Inflammatory macrophage (primary cell): Measurements from ENCODE around the gene TBX1.
"Not testable (repeated sequence)": the region's sequence is repeated elsewhere in the genome, so short reads cannot be mapped to it uniquely, and the experiment has no call there.

Experiments
- DNase-seq, 2 donors: peaks; one replicate each; pipeline ENCODE4 v3.0.0-alpha.2; 2020 to 2022

The TBX1 gene

GRCh38 chr22:19785461-19786263 lies 25.1 kb downstream of the TBX1 start:
- DNase-seq: peak in 1 of 2 donors; percentile 0

GRCh38 chr22:19786264-19786585 lies 25.6 kb downstream of the TBX1 start:
- peak in 1 of 2 donors; percentile 0 for DNase-seq

DNA sequence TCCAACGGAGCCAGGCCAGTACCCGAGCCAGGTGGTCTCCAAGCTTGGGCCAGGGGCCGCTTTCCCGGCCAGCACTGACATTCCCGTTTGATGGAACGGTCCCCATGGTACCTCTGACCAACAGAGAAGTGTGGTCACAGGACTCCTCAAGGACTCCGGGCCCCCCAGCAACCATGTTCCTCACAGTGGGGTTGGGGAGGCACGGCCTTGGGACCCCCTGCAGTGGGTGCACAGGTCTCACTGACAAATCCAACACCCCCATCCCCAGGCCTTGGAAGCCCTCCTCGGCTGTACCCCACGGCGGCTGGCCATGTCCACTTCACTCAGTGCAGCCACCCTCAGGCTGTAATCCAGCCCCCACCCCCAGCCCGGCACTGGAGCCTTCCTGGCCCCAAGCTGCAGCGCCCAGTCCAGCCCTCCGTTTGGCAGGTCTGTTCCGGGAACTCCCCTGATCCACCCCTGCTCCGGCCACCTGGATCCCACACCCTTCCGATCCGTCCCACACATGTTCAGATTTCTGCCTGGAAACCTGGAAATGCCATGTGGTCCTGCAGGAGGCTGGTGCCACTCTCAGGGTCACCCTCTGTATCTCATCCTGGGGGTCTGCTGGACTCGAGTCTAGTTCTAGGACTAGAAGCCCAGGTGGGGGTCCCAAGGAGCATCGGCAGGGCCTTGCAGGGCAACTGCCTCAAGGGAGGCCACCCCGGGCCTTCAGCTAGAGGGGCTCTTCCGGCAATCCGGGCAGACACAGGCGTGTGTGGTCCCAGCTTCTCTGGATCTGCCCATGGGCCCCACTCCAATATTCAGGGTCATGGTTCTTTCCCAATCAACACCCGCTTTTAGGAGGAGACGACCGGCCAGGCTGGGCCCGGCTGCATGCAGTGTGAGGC lies 26.6 kb downstream of the TBX1 start:
- peak in 1 of 2 donors; percentile 0 for DNase-seq

DNA sequence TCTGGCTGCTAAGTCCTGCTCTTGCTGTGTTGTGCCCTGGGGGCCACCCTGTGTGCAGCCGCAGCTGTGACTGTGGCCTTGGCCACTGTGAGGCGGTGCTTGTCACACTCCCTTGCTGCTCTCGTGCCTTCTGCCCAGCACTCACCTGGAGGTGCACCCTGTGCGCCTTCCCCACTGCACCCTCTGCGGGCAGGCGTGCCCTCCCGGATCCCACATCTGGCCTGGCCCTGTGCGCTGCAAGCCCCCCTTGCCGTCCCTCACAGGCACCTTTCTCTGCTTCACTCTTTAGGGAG lies 27.2 kb downstream of the TBX1 start:
- no peak for DNase-seq

GRCh38 chr22:19788661-19789225 lies 28.2 kb downstream of the TBX1 start:
- no peak for DNase-seq

- no peak for DNase-seq
These were observed 28.8 kb downstream of the TBX1 start for GRCh38 chr22:19789406-19789805.

GRCh38 chr22:19789828-19790227 lies 29.2 kb downstream of the TBX1 start:
- DNase-seq: no peak

- no peak for DNase-seq
These were observed 30.7 kb downstream of the TBX1 start for GRCh38 chr22:19791243-19791642.

DNA sequence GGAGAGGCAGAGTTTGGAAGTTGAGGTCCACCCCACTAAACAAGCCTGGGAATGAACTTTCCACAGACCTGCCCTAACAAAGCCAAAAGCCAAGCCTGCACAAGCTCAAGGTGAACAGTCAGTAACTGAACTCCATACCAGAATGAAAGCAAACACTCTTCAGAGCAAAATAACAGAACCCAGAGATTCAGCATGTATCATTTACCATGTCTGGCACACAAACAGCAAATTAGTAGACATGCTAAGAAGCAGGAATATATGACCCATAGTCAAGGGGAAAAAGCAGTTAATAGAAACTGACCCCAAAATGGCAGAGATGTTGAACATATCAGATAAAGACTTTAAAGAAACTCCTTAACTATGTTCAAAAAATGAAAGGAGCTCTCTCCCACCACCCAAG lies 31.3 kb downstream of the TBX1 start:
- DNase-seq: no peak

DNA sequence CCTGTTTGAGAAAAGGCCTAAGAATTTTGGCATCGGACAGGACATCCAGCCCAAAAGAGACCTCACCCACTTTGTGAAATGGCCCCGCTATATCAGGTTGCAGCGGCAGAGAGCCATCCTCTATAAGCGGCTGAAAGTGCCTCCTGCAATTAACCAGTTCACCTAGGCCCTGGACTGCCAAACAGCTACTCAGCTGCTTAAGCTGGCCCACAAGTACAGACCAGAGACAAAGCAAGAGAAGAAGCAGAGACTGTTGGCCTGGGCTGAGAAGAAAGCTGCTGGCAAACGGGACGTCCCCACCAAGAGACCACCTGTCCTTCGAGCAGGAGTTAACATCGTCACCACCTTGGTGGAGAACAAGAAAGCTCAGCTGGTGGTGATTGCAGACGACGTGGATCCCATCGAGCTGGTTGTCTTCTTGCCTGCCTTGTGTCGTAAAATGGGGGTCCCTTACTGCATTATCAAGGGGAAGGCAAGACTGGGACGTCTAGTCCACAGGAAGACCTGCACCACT lies 31.9 kb downstream of the TBX1 start:
- DNase-seq: not testable (repeated sequence)

GRCh38 chr22:19793161-19793560 lies 32.6 kb downstream of the TBX1 start:
- no peak for DNase-seq

DNA sequence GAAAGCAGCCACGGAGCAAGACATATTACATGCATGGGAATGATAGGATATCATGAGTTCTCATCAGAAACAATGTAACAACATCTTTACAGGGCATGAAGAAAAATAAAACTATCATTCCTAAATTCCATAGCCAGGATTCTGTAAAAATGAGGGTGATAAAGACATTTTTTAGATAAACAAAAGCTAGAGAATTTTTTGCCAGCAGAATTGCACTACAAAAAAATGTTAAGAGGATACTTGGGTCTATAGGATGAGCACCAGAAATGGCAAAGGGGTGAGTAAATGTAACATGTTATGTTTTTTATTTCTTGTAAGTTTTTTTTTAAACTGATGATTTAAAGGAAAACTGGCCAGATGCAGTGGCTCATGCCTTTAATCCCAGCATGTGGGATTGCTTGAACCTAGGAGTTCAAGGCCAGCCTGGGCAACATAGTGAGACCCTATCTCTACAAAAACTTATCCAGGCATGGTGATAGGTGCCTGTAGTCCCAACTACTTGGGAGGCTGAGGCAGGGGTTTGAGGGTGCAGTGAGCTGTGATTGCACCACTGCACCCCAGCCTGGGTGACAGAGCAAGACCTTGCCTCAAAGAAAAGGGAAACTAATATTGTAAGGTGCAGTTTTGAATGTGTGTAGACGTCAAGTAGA lies 33.2 kb downstream of the TBX1 start:
- DNase-seq: no peak

GRCh38 chr22:19795617-19796008 lies 35.0 kb downstream of the TBX1 start:
- no peak for DNase-seq

GRCh38 chr22:19796160-19796559 lies 35.6 kb downstream of the TBX1 start:
- DNase-seq: no peak

DNA sequence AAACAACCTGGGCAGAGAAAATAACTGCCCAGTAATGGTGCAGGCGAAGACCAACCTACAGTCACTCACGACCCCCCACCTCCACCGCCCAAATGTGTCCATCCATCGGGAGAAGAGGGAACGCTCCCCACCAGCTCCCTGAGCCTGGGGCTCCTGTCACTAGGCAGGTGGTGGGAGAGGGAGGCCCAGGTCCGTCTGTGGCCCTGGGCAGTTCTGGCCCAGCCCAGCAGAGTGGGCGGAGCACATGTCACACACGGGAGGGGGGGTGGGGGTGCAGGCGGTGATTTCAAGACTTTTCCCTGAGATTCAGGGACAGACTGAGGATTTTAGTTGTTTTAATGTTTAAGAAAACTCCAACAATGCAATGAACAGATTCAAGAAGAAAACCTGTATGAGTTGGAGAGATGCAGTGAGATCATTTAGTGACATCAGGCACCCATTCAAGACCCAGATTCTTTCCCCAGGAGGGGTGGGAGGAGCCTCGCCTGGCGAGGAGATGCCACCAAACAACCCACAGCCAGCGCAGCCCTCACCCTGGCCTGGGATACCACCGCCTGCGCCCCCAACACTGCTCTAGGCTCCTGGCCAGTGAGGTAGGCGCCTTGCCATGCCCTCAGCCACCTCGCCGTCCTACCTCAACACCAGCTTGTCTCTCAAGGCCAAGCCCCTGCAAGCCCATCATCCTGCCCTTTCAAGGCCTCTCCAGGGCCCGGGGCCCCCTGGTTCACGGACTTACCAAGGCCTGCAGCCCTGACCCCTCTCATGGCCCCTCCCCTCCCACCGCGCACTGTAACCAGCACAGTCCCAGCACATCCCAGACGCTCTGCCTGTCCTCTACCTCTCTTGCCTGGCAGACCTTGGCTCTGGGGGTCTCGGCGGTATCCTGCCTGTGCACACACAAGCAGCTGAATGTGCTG lies 36.8 kb downstream of the TBX1 start:
- no peak for DNase-seq

GRCh38 chr22:19798003-19798665 lies 37.6 kb downstream of the TBX1 start:
- DNase-seq: no peak

DNA sequence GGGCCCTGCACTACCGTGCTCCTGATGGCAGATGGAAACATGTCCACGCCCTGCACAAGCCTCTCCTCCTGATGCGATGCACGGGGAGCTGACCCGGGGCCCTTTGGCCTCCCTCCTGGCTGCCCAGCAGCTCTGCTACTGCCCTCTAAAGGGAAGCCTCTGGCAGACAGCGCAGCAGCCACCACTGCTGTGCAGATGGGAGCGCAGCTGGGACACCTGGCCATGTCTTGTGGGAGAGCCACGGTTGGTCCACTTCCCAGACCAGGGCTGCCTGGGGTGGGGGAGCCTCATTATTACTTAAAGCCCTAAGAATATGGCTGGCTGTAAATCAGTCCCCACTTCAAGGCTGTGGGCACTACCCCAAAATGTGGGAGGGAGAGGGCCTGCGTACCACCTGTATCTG lies 38.3 kb downstream of the TBX1 start:
- DNase-seq: no peak

GRCh38 chr22:19799322-19800190 lies 39.0 kb downstream of the TBX1 start:
- no peak for DNase-seq

DNA sequence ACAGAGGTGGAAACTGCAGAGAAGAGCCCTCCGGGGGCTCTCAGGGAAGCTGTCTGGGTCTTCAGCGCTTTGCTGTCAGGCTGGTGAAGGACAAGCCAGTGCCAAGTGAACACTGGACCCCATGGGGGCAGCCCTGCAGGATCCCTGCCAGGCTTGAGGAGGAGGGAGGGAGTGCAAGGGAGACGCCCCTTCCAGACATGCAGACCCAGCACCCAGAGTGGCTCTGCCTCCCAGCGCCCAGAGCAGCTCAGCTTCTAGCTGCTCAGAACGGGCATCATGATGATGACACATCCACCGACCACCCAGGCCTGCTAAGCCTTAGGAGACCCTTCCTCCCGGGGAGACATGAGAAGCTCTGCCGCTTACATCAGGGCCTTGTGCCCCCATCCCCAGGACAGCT lies 39.7 kb downstream of the TBX1 start:
- DNase-seq: no peak

- peak in 1 of 2 donors; percentile 16 for DNase-seq
These were observed 40.2 kb downstream of the TBX1 start for GRCh38 chr22:19800761-19801244.
